ENCODE measurements around the gene NNT. TPM values are rescaled to one million over a fixed set of nuclear protein-coding genes. Genes with fewer than 3 reads are reported as not detected.
A peak's percentile ranks its signal among the peaks of the same experiment; 100 is the strongest.

The NNT gene
- total RNA-seq, 2 donors from 2014 or later, result 25.1 to 30.1 TPM

GRCh38 chr5:43623048-43623680 lies 20.2 kb downstream of the NNT start:
- no peak overlapping the region for H3K4me3 ChIP-seq
- intact Hi-C loops (cut with DNase I), result no loop called here
- ATAC-seq (no peak), DNase-seq (no peak)
- H3K4me1 ChIP-seq, result no peaks in the 10 kb centered on the region
- peaks cover 0 to 2% of the 10 kb centered on the region in 2 donors for H3K36me3 ChIP-seq (replicated peaks in 1 of 2; ENCODE audit: insufficient read depth in 1 of 2, low read depth in 2 of 2)
- H3K9me3 ChIP-seq, result no peaks in the 10 kb centered on the region
- no peaks in the 10 kb centered on the region for H3K27me3 ChIP-seq
- H3K27ac ChIP-seq, result no peak overlapping the region
- no peak for TF ChIP-seq CTCF (IDR thresholded peaks at IDR 0.05)
- no peak for TF ChIP-seq POLR2A (IDR thresholded peaks at IDR 0.05)
- 89 to 98% methylated on average over 3 of the region's 3 CpGs for WGBS, 2 donors

- 76 to 90% methylated on average over 2 of the region's 2 CpGs for WGBS, 2 donors
- ATAC-seq, result no peak
- Histone ChIP-seq H3K27me3 (no peaks in the 10 kb centered on the region), H3K36me3 (replicated peaks in 1 of 2; ENCODE audit: insufficient read depth in 1 of 2, low read depth in 2 of 2) (peaks cover 0 to 2% of the 10 kb centered on the region in 2 donors), H3K4me3 (no peak overlapping the region), H3K4me1 (peaks cover 12% of the 10 kb centered on the region), H3K27ac (no peak overlapping the region), H3K9me3 (no peaks in the 10 kb centered on the region)
- DNase-seq, result peak; percentile 17 to 47 (median 40)
- TF ChIP-seq CTCF (IDR thresholded peaks at IDR 0.05), result peak; percentile 8 to 62 (median 29)
- TF ChIP-seq POLR2A (IDR thresholded peaks at IDR 0.05), result no peak
- intact Hi-C loops (cut with DNase I), result no loop called here
Observed at GRCh38 chr5:43627028-43627427, 24.0 kb downstream of the NNT start.

- peak; percentile 94 for ATAC-seq
- H3K4me3 ChIP-seq, result no peak overlapping the region
- no peaks in the 10 kb centered on the region for H3K27me3 ChIP-seq
- 42 to 49% methylated on average over 5 of the region's 5 CpGs for WGBS, 2 donors
- no peaks in the 10 kb centered on the region for H3K36me3 ChIP-seq (replicated peaks in 1 of 2; ENCODE audit: insufficient read depth in 1 of 2, low read depth in 2 of 2)
- H3K4me1 ChIP-seq, result peaks cover 25% of the 10 kb centered on the region
- TF ChIP-seq POLR2A (IDR thresholded peaks at IDR 0.05), result no peak
- peak; percentile 51 to 77 (median 67) for TF ChIP-seq CTCF (IDR thresholded peaks at IDR 0.05)
- intact Hi-C loops (cut with DNase I), result no loop called here
- peak overlapping the region in 3 of 4 donors; percentile 5 to 52 (median 6) for H3K27ac ChIP-seq
- DNase-seq, result peak; percentile 63 to 81 (median 68)
- H3K9me3 ChIP-seq, result no peaks in the 10 kb centered on the region
Observed at GRCh38 chr5:43631182-43631910, 28.4 kb downstream of the NNT start.

GRCh38 chr5:43634621-43635020 lies 31.6 kb downstream of the NNT start:
- no peak overlapping the region for H3K27ac ChIP-seq
- DNase-seq (no peak), ATAC-seq (no peak)

More at GRCh38 chr5:43634621-43635020, 31.6 kb downstream of the NNT start:
- no peak overlapping the region for H3K4me3 ChIP-seq
- H3K27me3 ChIP-seq, result no peaks in the 10 kb centered on the region
- intact Hi-C loops (cut with DNase I), result no loop called here
- H3K4me1 ChIP-seq, result peaks cover 25% of the 10 kb centered on the region
- no peaks in the 10 kb centered on the region for H3K36me3 ChIP-seq (replicated peaks in 1 of 2; ENCODE audit: insufficient read depth in 1 of 2, low read depth in 2 of 2)
- no peaks in the 10 kb centered on the region for H3K9me3 ChIP-seq
- TF ChIP-seq POLR2A (IDR thresholded peaks at IDR 0.05) (no peak), CTCF (IDR thresholded peaks at IDR 0.05) (no peak)
- WGBS, 2 donors, result 89 to 94% methylated on average over 2 of the region's 2 CpGs
